Left renal cortex interstitium (tissue), 4 donors: ENCODE data around the gene BCCIP. TPM values are rescaled to one million over a fixed set of nuclear protein-coding genes. Genes with fewer than 3 reads are reported as not detected.

Source experiments
- DNase-seq, 4 donors: peaks; one replicate each; pipeline ENCODE4 v3.0.0-alpha.2; 2013; ENCODE audit warnings: low read depth in 4 of 4, low spot score in 2 of 4, missing footprints in 1 of 4
- polyA plus RNA-seq, 4 donors: library from polyadenylated mRNA; unstranded; fragments of 120-200 nt; gene quantifications; one replicate each; pipeline ENCODE4 v1.2.1, GENCODE V29; 2013; ENCODE audit not compliant: insufficient read length in 4 of 4

BCCIP gene
- polyA plus RNA-seq, 4 donors = 89.6 to 100.0 (median 92.4) TPM

DNA sequence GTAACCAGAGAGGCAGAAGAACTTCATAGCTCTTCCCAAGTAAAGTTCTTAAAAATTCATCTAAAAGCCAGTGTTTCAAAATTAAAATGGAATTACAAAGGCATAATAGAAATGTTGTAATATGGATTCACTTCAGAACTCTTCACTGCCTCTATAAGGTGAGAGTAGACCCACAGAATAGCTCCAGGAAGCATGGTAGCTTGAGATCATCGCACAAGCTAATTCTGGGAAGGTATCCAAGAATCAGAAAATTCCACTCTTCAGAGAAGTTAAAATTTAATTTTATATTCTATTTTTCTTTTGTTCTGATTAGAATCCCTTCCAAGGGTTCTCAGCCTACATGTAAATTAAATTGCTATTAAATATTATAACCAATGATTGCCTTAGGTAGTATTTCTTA lies 59.2 kb downstream of the BCCIP start:
- DNase-seq = no peak

- no peak for DNase-seq
Measured at GRCh38 chr10:125883211-125883610, 59.9 kb downstream of the BCCIP start.

Other genes starting within 250 kb of the BCCIP start
- gene TEX36, start 140.4 kb upstream of the BCCIP start, polyA plus RNA-seq = not detected
- gene EDRF1, start 103.8 kb upstream of the BCCIP start, polyA plus RNA-seq = 10 to 100 TPM; 28.1 to 55.7 (median 39.9) TPM
- gene MMP21, start 47.7 kb upstream of the BCCIP start, polyA plus RNA-seq = under 1 TPM; 0.17 to 0.41 (median 0.33) TPM
- 10 to 100 TPM; 53.5 to 61.2 (median 59.8) TPM for gene UROS, start 288 bp upstream of the BCCIP start, polyA plus RNA-seq
- gene DHX32, start 57.7 kb downstream of the BCCIP start, polyA plus RNA-seq = 10 to 100 TPM; 22.8 to 26.1 (median 23.0) TPM
- 10 to 100 TPM in 3 of 4 donors, 1 to 10 TPM in 1; 8.0 to 11.0 (median 10.5) TPM for gene FANK1, start 73.0 kb downstream of the BCCIP start, polyA plus RNA-seq